Endothelial cell of umbilical vein (primary cell): ENCODE measurements around the gene RAPGEF6. TPM values are rescaled to one million over a fixed set of nuclear protein-coding genes. Genes with fewer than 3 reads are reported as not detected.
"Not testable (repeated sequence)": the region's sequence is repeated elsewhere in the genome, so short reads cannot be mapped to it uniquely, and the experiment has no call there.

ENCODE experiments used
- BruUV-seq: library from RNA; stranded (reverse); fragments of 400-500 nt; replicated peaks from 2 replicates; lab custom pipeline; 2021; lab: Mats Ljungman, UMichigan
- CTCF ChIA-PET: fragments of 300-600, 350-600 bp; sonication (Branson Sonifier 250); formaldehyde crosslinking; loops from one replicate; lab custom pipeline; 2021; ENCODE audit warnings: antibody characterized with exemption, inconsistent platforms; lab: Charles Lee
- POLR2A ChIA-PET: fragments of 300-600, 350-600 bp; sonication (Branson Sonifier 250); formaldehyde crosslinking; loops from one replicate; lab custom pipeline; 2021; ENCODE audit warnings: antibody characterized with exemption, inconsistent platforms; lab: Charles Lee
- DNase-seq: peaks from one replicate; pipeline ENCODE4 v3.0.0-alpha.2; 2011; ENCODE audit warnings: low read depth, low spot score
- FAIRE-seq: peaks from 2 replicates; lab custom pipeline; 2011; peaks lifted over from hg19 to GRCh38; lab: Jason Lieb, UNC
- H2AFZ ChIP-seq: 2 replicates; pipeline ENCODE4 v1.6.0; 2012; ENCODE audit warnings: low read depth, low read length, control low read depth, inconsistent platforms
- H3K27ac ChIP-seq: 2 replicates; pipeline ENCODE4 v1.5.1; 2011; ENCODE audit warnings: low read depth, mild to moderate bottlenecking, control low read depth, low read length, moderate library complexity; ENCODE audit not compliant: insufficient read depth
- H3K27me3 ChIP-seq, 2 experiments: 2 replicates each; pipeline versions ENCODE4 v1.6.0 to v1.6.1; 2011; ENCODE audit warnings: low read length in 2 of 2, mixed read lengths in 1 of 2; ENCODE audit not compliant: control insufficient read depth in 2 of 2, insufficient read depth in 2 of 2
- H3K36me3 ChIP-seq, 2 experiments: 2 replicates in 1 of 2; 3 replicates in 1 of 2; pipeline ENCODE4 v1.5.1; 2011; ENCODE audit warnings: low read length in 2 of 2, mild to moderate bottlenecking in 1 of 2, moderate library complexity in 1 of 2; ENCODE audit not compliant: control insufficient read depth in 2 of 2, insufficient read depth in 2 of 2; ENCODE audit errors: extremely low read depth in 1 of 2
- H3K4me1 ChIP-seq: 3 replicates; pipeline ENCODE4 v1.5.1; 2011; ENCODE audit warnings: mild to moderate bottlenecking, low read length; ENCODE audit not compliant: control insufficient read depth, insufficient read depth; ENCODE audit errors: extremely low read depth
- H3K4me2 ChIP-seq: 2 replicates; pipeline ENCODE4 v1.6.1; 2011; ENCODE audit warnings: low read length, control low read depth, mixed read lengths; ENCODE audit not compliant: insufficient read depth
- H3K4me3 ChIP-seq, 3 experiments: fragments of 200-600 bp in 1 of 3; sonication (generic), shearing (Covaris generic) in 1 of 3; replicated peaks in 1 of 3; 2 replicates each; pipeline ENCODE4 v1.5.1; 2011 to 2016; ENCODE audit warnings: control low read depth in 3 of 3, low read length in 3 of 3, mild to moderate bottlenecking in 2 of 3, inconsistent platforms in 1 of 3, low read depth in 1 of 3, moderate library complexity in 1 of 3; ENCODE audit not compliant: insufficient read depth in 1 of 3
- H3K79me2 ChIP-seq: 2 replicates; pipeline ENCODE4 v1.6.0; 2012; ENCODE audit warnings: low read length, inconsistent platforms; ENCODE audit not compliant: control insufficient read depth, insufficient read depth
- H3K9ac ChIP-seq: replicated peaks from 2 replicates; pipeline ENCODE3; 2011; ENCODE audit warnings: low read length, control low read depth; ENCODE audit not compliant: insufficient read depth; ENCODE audit errors: extremely low read depth
- H3K9me1 ChIP-seq: replicated peaks from 3 replicates; pipeline ENCODE4 v1.6.0; 2011; ENCODE audit warnings: mild to moderate bottlenecking, low read length; ENCODE audit not compliant: control insufficient read depth, insufficient read depth; ENCODE audit errors: extremely low read depth
- H3K9me3 ChIP-seq: replicated peaks from 2 replicates; pipeline ENCODE4 v1.5.1; 2012; ENCODE audit warnings: low read length, inconsistent platforms; ENCODE audit not compliant: control insufficient read depth, insufficient read depth
- H4K20me1 ChIP-seq: replicated peaks from 2 replicates; pipeline ENCODE3; 2011; ENCODE audit warnings: mild to moderate bottlenecking, low read length; ENCODE audit not compliant: control insufficient read depth, insufficient read depth; ENCODE audit errors: extremely low read depth
- EZH2 ChIP-seq: IDR thresholded peaks from 2 replicates; pipeline ENCODE4 v1.6.1; 2012; ENCODE audit warnings: borderline replicate concordance, low read depth, mild to moderate bottlenecking, moderate library complexity, low read length, inconsistent platforms; ENCODE audit not compliant: severe bottlenecking
- FOS ChIP-seq: IDR thresholded peaks from 2 replicates; pipeline ENCODE4 v1.6.1; 2011; ENCODE audit warnings: mild to moderate bottlenecking, low read length, moderate library complexity, borderline replicate concordance; ENCODE audit not compliant: insufficient read depth
- GATA2 ChIP-seq: IDR thresholded peaks from 2 replicates; pipeline ENCODE4 v1.7.0; 2011; ENCODE audit warnings: low read depth, mild to moderate bottlenecking, moderate library complexity, mixed read lengths, low read length; ENCODE audit not compliant: insufficient read length, insufficient read depth
- MYC ChIP-seq: IDR thresholded peaks from one replicate; pipeline ENCODE4 v1.6.1; 2011; ENCODE audit warnings: mild to moderate bottlenecking, low read depth, low read length
- POLR2A ChIP-seq: IDR thresholded peaks from 2 replicates; pipeline ENCODE4 v1.6.1; 2012; ENCODE audit warnings: low read depth, mild to moderate bottlenecking, control low read depth, low read length
- POLR2AphosphoS5 ChIP-seq: IDR thresholded peaks from 2 replicates; pipeline ENCODE4 v1.6.1; 2012; ENCODE audit warnings: low read depth, mild to moderate bottlenecking, control low read depth, low read length, moderate library complexity; ENCODE audit not compliant: insufficient read depth
- dilution Hi-C: fragments of 300-500 bp; cut with MboI; formaldehyde crosslinking; loops from one replicate; pipeline ENCODE4 v1.15.0; 2019; ENCODE audit warnings: low sequenced_read_pairs; ENCODE audit not compliant: extremely low pct_ligation_motif_present
- intact Hi-C: fragments of 100-400 bp; cut with micrococcal nuclease; formaldehyde crosslinking; loops from one replicate; pipeline ENCODE4 v1.10.0; 2022
- polyA plus RNA-seq, 4 experiments: library from polyadenylated mRNA; depleted of rRNA in 3 of 4; stranded (reverse) in 3 of 4; unstranded in 1 of 4; fragments of >200 nt; gene quantifications; 2 replicates each; pipeline versions ENCODE4 v1.2.1 to v1.2.3, GENCODE V29; 2011 to 2012; ENCODE audit warnings: missing spikeins in 1 of 4
- total RNA-seq: library from RNA; stranded (reverse); gene quantifications from 2 replicates; pipeline ENCODE4 v1.2.3, GENCODE V29; 2021
- TF ChIP-seq, protein P1 (sequence below): IDR thresholded peaks from 2 replicates; pipeline ENCODE4 v1.6.1; 2011; ENCODE audit not compliant: insufficient read depth, insufficient read length
- TF ChIP-seq, protein P2 (sequence below), 2 donors: IDR thresholded peaks; 1 replicate in 1 of 2; 2 replicates in 1 of 2; pipeline ENCODE4 v1.5.1; 2011; ENCODE audit warnings: low read length in 2 of 2, mild to moderate bottlenecking in 2 of 2, moderate library complexity in 2 of 2, control low read depth in 1 of 2, inconsistent platforms in 1 of 2, low read depth in 1 of 2; ENCODE audit not compliant: insufficient read depth in 1 of 2; ENCODE audit errors: extremely low read depth in 1 of 2

The RAPGEF6 gene
- total and polyA plus RNA-seq, 2 donors (not counting 3 experiments of a cell fraction or from before 2014, with no cell fraction given), result 3.5 to 17.5 TPM

DNA sequence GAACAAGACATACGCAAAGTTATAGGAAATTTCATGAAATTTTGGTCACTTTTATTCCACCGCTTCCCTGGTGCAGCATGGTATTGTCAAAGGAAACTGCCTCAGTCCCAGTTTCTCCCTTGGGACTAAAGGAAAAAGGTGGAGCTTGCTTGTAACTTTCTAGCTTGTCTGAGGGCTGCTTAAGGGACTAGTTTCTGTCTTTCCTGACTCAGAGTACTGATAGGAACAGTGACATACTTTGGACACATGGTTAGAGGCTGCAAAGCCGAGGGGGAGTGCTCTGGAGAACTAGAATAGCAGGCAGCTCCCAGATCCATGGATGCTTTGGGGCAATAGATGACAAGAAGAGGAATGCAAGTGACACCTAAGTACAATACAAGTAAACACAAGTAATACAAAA is 234.4 kb downstream of the RAPGEF6 start:
- Histone ChIP-seq H3K9me3 (no peaks in the 10 kb centered on the region), H3K27ac (no peak overlapping the region), H3K9ac (no peak overlapping the region), H4K20me1 (no peaks in the 10 kb centered on the region), H3K4me3 (no peak overlapping the region), H3K9me1 (no peaks in the 10 kb centered on the region), H3K4me2 (no peak overlapping the region), H2AFZ (no peak overlapping the region), H3K79me2 (no peaks in the 10 kb centered on the region), H3K27me3 (no peaks in the 10 kb centered on the region), H3K4me1 (no peaks in the 10 kb centered on the region), H3K36me3 (peaks cover 0 to 4% of the 10 kb centered on the region in 2 experiments)
- TF ChIP-seq EZH2, result no peak
- TF ChIP-seq, protein P1, sequence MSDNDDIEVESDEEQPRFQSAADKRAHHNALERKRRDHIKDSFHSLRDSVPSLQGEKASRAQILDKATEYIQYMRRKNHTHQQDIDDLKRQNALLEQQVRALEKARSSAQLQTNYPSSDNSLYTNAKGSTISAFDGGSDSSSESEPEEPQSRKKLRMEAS, result no peak
- no peak for TF ChIP-seq MYC
- no peak for TF ChIP-seq FOS
- no peak for TF ChIP-seq GATA2
- TF ChIP-seq POLR2A, result no peak
- TF ChIP-seq, protein P2, sequence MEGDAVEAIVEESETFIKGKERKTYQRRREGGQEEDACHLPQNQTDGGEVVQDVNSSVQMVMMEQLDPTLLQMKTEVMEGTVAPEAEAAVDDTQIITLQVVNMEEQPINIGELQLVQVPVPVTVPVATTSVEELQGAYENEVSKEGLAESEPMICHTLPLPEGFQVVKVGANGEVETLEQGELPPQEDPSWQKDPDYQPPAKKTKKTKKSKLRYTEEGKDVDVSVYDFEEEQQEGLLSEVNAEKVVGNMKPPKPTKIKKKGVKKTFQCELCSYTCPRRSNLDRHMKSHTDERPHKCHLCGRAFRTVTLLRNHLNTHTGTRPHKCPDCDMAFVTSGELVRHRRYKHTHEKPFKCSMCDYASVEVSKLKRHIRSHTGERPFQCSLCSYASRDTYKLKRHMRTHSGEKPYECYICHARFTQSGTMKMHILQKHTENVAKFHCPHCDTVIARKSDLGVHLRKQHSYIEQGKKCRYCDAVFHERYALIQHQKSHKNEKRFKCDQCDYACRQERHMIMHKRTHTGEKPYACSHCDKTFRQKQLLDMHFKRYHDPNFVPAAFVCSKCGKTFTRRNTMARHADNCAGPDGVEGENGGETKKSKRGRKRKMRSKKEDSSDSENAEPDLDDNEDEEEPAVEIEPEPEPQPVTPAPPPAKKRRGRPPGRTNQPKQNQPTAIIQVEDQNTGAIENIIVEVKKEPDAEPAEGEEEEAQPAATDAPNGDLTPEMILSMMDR (IDR thresholded peaks at IDR 0.05; ENCODE audit: extremely low read depth in 1 of 2, insufficient read depth in 1 of 2, low read depth in 1 of 2, low read length in 2 of 2), result no peak
- TF ChIP-seq POLR2AphosphoS5, result no peak
- POLR2A ChIA-PET, result no interaction called here
- intact Hi-C loops, result no loop called here
- no TSS peak for BruUV-seq
- dilution Hi-C loops, result no loop called here
- no peak for DNase-seq
- CTCF ChIA-PET, result interaction anchor here (1.4 kb wide), 1 partner anchor 8 kb away, joined by 3 read pairs; no protein-coding TSS in a partner anchor
- no peak for FAIRE-seq

DNA sequence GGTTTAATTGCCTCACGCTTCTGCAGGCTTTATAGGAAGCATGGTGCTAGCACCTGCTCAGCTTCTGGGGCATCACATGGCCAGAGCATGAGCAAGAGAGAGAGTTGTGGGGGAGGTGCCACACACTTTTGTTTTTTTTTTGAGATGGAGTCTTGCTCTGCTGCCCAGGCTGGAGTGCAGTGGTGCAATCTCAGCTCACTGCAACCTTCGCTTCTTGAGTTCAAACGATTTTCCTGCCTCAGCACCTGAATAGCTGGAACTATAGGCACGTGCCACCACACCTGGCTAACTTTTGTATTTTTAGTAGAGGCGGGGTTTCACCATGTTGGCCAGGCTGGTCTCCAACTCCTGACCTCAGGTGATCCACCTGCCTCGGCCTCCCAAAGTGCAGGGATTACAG is 236.0 kb downstream of the RAPGEF6 start:
- H3K79me2 ChIP-seq, H3K4me3 ChIP-seq, H4K20me1 ChIP-seq, H3K9me1 ChIP-seq, H3K27ac ChIP-seq, FAIRE-seq, POLR2A ChIA-PET, BruUV-seq, H3K9ac ChIP-seq, H3K36me3 ChIP-seq, intact Hi-C loops, H3K27me3 ChIP-seq, dilution Hi-C loops, DNase-seq, H3K4me2 ChIP-seq, H3K9me3 ChIP-seq, H3K4me1 ChIP-seq, H2AFZ ChIP-seq: not testable (repeated sequence)
- CTCF ChIA-PET, result interaction anchor here (0.6 kb wide), 1 partner anchor 123 kb away, joined by 4 read pairs; no protein-coding TSS in a partner anchor
